ENCODE measurements around the gene FIGN. TPM values are rescaled to one million over a fixed set of nuclear protein-coding genes. Genes with fewer than 3 reads are reported as not detected.

FIGN gene
- total RNA-seq, 5 donors from 2014 or later (not counting 1 experiment from before 2014, with no cell fraction given), result 0.03 to 0.16 TPM; not detected in 3

DNA sequence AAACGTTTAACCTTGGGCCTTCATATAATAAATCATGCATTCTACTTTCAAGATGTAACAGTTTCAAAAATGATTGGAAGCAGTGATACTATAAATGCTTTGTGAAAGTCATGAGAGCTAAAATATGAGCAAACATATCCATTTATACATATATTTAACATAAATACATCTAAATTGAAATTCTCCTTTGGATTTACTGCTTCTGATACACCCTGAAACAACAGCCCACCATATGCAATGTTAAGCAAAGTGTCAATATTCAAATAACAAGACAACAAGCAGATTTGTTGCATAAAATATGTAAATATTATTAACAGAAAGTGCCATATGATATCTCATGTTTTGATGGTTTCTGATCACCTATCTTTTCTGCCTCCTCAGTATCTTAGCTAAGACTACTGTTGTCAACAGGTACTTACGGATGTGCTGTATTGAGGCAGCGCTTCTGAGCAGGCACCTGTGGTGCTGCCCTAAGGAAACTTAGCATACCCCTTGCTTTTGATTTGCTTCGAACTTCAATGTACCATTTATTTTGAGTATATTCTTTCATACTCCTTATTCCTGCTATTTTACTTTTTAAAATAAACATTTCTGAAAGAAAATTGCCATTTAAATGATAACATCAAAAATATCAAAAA is 6.1 kb downstream of the FIGN start:
- no peak for ATAC-seq (replicated peaks in 1 of 4)
- Histone ChIP-seq H3K4me1 (ENCODE audit: control insufficient read depth in 1 of 2, extremely low read depth in 1 of 2, insufficient read depth in 2 of 2, low read length in 2 of 2) (no peaks in the 10 kb centered on the region), H3K9me3 (no peaks in the 10 kb centered on the region), H3K27ac (ENCODE audit: low read length) (no peak overlapping the region), H3K27me3 (replicated peaks in 1 of 2; ENCODE audit: control insufficient read depth in 2 of 2, extremely low read depth in 1 of 2, insufficient read depth in 2 of 2, low read length in 1 of 2) (peaks cover 0 to under 1% of the 10 kb centered on the region in 2 experiments), H3K4me3 (ENCODE audit: control insufficient read depth in 1 of 2, extremely low read depth in 1 of 2, low read length in 1 of 2) (no peak overlapping the region), H3K36me3 (ENCODE audit: control insufficient read depth in 2 of 2, extremely low read depth in 1 of 2, insufficient read depth in 1 of 2, low read length in 1 of 2) (no peaks in the 10 kb centered on the region)
- Mint-ChIP-seq H3K4me3 (no peak overlapping the region), H3K27me3 (peaks cover under 1 to 10% of the 10 kb centered on the region in 2 donors), H3K4me1 (no peaks in the 10 kb centered on the region), H3K9me3 (peaks cover 0 to 5% (median 3%) of the 10 kb centered on the region in 3 donors), H3K36me3 (no peaks in the 10 kb centered on the region), H3K27ac (no peak overlapping the region)
- ChIA-PET CTCF (no interaction called here), POLR2A (no interaction called here)
- no peak for DNase-seq
- WGBS (ENCODE audit: insufficient coverage), result 83% methylated on average over 1 of the region's 4 CpGs

DNA sequence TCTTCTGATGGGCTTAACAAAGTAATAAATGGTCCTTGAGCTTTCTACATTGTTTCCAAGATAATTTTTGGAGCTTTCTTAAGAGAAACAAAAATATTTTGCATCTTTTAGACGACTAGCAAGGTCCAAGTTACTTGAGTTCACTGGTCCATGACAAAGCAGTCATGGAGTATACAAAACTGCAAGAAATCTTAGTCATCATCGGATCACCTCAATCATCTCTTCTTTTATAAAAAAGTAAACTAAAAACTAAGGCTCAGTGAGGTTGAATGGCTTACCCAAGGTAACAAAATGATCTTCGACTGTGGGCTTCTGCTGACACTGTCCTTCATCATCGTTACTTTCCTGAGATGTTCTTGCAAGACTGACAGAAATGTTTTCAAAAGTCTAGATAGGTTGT is 11.9 kb downstream of the FIGN start:
- Mint-ChIP-seq H3K4me3 (no peak overlapping the region), H3K36me3 (no peaks in the 10 kb centered on the region), H3K27me3 (no peaks in the 10 kb centered on the region), H3K27ac (no peak overlapping the region), H3K4me1 (no peaks in the 10 kb centered on the region), H3K9me3 (peaks cover 0 to 4% (median 0%) of the 10 kb centered on the region in 3 donors)
- no peak for ATAC-seq (replicated peaks in 1 of 4)
- POLR2A ChIA-PET, result no interaction called here
- H3K27ac ChIP-seq (ENCODE audit: low read length), result no peak overlapping the region
- no peaks in the 10 kb centered on the region for H3K4me1 ChIP-seq (ENCODE audit: control insufficient read depth in 1 of 2, extremely low read depth in 1 of 2, insufficient read depth in 2 of 2, low read length in 2 of 2)
- H3K36me3 ChIP-seq (ENCODE audit: control insufficient read depth in 2 of 2, extremely low read depth in 1 of 2, insufficient read depth in 1 of 2, low read length in 1 of 2), result no peaks in the 10 kb centered on the region
- CTCF ChIA-PET, result no interaction called here
- H3K4me3 ChIP-seq (ENCODE audit: control insufficient read depth in 1 of 2, extremely low read depth in 1 of 2, low read length in 1 of 2), result no peak overlapping the region
- 58% methylated on average over 2 of the region's 4 CpGs for WGBS (ENCODE audit: insufficient coverage)
- no peak for DNase-seq
- H3K27me3 ChIP-seq (replicated peaks in 1 of 2; ENCODE audit: control insufficient read depth in 2 of 2, extremely low read depth in 1 of 2, insufficient read depth in 2 of 2, low read length in 1 of 2), result no peaks in the 10 kb centered on the region
- H3K9me3 ChIP-seq, result no peaks in the 10 kb centered on the region

DNA sequence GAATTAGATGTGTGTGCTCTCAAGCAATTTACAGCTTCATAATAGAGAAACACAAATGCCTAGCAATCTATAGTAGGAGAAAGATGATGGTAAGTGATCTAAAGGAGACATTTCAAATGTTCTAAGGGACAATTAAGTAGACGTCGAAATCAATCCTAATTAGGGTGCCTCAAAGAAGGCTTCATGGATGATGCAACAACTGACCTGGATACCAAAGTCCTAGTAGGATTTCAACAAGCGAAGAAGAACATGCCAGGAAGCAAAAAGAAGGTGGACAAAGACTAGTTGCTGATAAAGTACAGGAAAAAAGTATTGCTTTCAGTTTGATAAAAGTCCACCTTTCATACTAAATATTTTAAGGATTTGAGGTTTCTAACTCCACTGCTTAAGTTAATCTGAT is 12.5 kb downstream of the FIGN start:
- no peaks in the 10 kb centered on the region for H3K36me3 ChIP-seq (ENCODE audit: control insufficient read depth in 2 of 2, extremely low read depth in 1 of 2, insufficient read depth in 1 of 2, low read length in 1 of 2)
- no peak overlapping the region for H3K27ac ChIP-seq (ENCODE audit: low read length)
- H3K27me3 Mint-ChIP-seq, result no peaks in the 10 kb centered on the region
- POLR2A ChIA-PET, result no interaction called here
- no peaks in the 10 kb centered on the region for H3K36me3 Mint-ChIP-seq
- DNase-seq, result no peak
- H3K4me3 ChIP-seq (ENCODE audit: control insufficient read depth in 1 of 2, extremely low read depth in 1 of 2, low read length in 1 of 2), result no peak overlapping the region
- no peaks in the 10 kb centered on the region for H3K9me3 ChIP-seq
- H3K27ac Mint-ChIP-seq, result no peak overlapping the region
- 100% methylated on average over 2 of the region's 3 CpGs for WGBS (ENCODE audit: insufficient coverage)
- CTCF ChIA-PET, result no interaction called here
- peaks cover 0 to 4% (median 0%) of the 10 kb centered on the region in 3 donors for H3K9me3 Mint-ChIP-seq
- no peaks in the 10 kb centered on the region for H3K4me1 Mint-ChIP-seq
- no peaks in the 10 kb centered on the region for H3K4me1 ChIP-seq (ENCODE audit: control insufficient read depth in 1 of 2, extremely low read depth in 1 of 2, insufficient read depth in 2 of 2, low read length in 2 of 2)
- H3K27me3 ChIP-seq (replicated peaks in 1 of 2; ENCODE audit: control insufficient read depth in 2 of 2, extremely low read depth in 1 of 2, insufficient read depth in 2 of 2, low read length in 1 of 2), result no peaks in the 10 kb centered on the region
- ATAC-seq (replicated peaks in 1 of 4), result no peak
- no peak overlapping the region for H3K4me3 Mint-ChIP-seq

DNA sequence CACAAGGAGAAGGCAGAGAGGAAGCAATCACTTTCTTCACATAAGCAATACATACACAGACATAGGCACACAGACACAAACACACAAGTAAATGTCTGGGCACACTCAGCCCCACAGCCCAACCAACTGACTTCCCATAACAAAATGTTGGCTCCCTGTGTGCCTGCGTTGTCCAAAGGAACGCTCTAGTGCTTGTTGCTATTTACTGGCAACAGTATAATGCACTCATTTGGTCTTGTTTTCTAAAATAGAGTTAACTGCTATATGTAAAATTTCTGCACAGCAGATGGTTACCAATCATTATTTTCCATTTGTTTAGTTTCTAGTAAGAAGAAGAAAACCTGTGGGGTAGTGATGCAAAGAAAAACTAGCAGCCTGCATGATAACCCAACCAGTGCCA is 16.5 kb downstream of the FIGN start:
- Mint-ChIP-seq H3K27ac (no peak overlapping the region), H3K4me1 (no peaks in the 10 kb centered on the region), H3K4me3 (no peak overlapping the region), H3K27me3 (no peaks in the 10 kb centered on the region), H3K9me3 (peaks cover 0 to 7% (median 0%) of the 10 kb centered on the region in 3 donors), H3K36me3 (no peaks in the 10 kb centered on the region)
- no CpG with 5 or more reads among the region's 2 CpGs for WGBS (ENCODE audit: insufficient coverage)
- DNase-seq (no peak), ATAC-seq (replicated peaks in 1 of 4) (no peak)
- Histone ChIP-seq H3K27me3 (replicated peaks in 1 of 2; ENCODE audit: control insufficient read depth in 2 of 2, extremely low read depth in 1 of 2, insufficient read depth in 2 of 2, low read length in 1 of 2) (no peaks in the 10 kb centered on the region), H3K4me3 (ENCODE audit: control insufficient read depth in 1 of 2, extremely low read depth in 1 of 2, low read length in 1 of 2) (no peak overlapping the region), H3K27ac (ENCODE audit: low read length) (no peak overlapping the region), H3K4me1 (ENCODE audit: control insufficient read depth in 1 of 2, extremely low read depth in 1 of 2, insufficient read depth in 2 of 2, low read length in 2 of 2) (no peaks in the 10 kb centered on the region), H3K9me3 (no peaks in the 10 kb centered on the region), H3K36me3 (ENCODE audit: control insufficient read depth in 2 of 2, extremely low read depth in 1 of 2, insufficient read depth in 1 of 2, low read length in 1 of 2) (no peaks in the 10 kb centered on the region)
- CTCF ChIA-PET, result no interaction called here
- POLR2A ChIA-PET, result no interaction called here

DNA sequence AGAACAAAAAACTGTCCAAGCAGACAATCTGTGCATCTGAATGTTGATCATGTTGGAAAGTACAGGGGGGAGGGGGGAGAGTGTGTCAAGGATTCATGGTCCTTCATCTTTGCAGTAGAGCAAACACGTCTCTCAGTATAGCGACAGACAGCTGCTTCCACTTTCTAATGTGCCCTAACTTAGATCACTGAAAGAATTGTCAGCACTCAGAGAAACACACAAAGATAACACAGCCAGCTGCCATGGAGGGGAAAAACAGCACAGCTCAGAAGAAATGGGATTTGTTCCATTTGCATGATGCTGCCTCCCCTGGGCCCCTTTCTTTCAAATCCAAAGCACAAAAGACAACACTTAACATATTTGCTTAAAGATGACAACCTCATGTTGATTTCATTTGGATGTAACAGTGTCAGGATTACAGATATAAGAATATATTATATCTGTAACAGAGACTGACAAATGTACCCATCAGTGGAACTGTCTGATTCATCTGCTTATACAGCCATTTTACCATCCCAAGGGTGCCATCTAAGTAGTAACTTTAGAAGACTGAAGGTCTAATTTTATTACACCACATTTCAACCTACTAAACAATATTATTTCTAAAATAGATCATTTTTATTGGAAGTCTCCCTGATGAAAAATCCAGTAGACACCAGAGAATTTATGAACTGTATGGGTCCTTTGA is 17.7 kb downstream of the FIGN start:
- Histone ChIP-seq H3K27ac (ENCODE audit: low read length) (no peak overlapping the region), H3K27me3 (replicated peaks in 1 of 2; ENCODE audit: control insufficient read depth in 2 of 2, extremely low read depth in 1 of 2, insufficient read depth in 2 of 2, low read length in 1 of 2) (no peaks in the 10 kb centered on the region), H3K4me1 (ENCODE audit: control insufficient read depth in 1 of 2, extremely low read depth in 1 of 2, insufficient read depth in 2 of 2, low read length in 2 of 2) (no peaks in the 10 kb centered on the region), H3K9me3 (no peaks in the 10 kb centered on the region), H3K4me3 (ENCODE audit: control insufficient read depth in 1 of 2, extremely low read depth in 1 of 2, low read length in 1 of 2) (no peak overlapping the region), H3K36me3 (ENCODE audit: control insufficient read depth in 2 of 2, extremely low read depth in 1 of 2, insufficient read depth in 1 of 2, low read length in 1 of 2) (no peaks in the 10 kb centered on the region)
- ATAC-seq (replicated peaks in 1 of 4) (no peak), DNase-seq (no peak)
- peaks cover 0 to 7% (median 0%) of the 10 kb centered on the region in 3 donors for H3K9me3 Mint-ChIP-seq
- H3K4me3 Mint-ChIP-seq, result no peak overlapping the region
- no peaks in the 10 kb centered on the region for H3K36me3 Mint-ChIP-seq
- ChIA-PET POLR2A (no interaction called here), CTCF (no interaction called here)
- H3K4me1 Mint-ChIP-seq, result no peaks in the 10 kb centered on the region
- H3K27ac Mint-ChIP-seq, result no peak overlapping the region
- no peaks in the 10 kb centered on the region for H3K27me3 Mint-ChIP-seq
- no CpG with 5 or more reads among the region's 2 CpGs for WGBS (ENCODE audit: insufficient coverage)

DNA sequence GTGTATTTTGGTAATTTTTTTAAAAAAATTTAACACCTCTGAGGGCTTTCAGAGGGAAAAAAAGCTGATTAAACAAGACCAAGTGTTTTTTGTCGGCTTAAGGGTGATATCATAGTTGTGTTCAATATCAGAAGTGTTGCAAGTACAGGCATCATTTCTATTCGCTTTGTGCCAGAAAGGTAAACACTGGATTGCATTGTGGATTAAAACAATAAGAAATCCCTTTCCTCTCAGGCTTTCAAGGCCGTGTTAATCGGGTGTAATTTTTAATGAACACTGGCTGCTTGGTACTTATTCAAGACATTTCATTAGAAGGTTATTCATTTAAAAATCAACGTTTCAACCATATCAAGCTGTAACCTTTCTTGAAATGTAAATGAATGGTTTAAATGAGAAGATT is 18.3 kb downstream of the FIGN start:
- POLR2A ChIA-PET, result no interaction called here
- CTCF ChIA-PET, result interaction anchor here in 1 of 2 donors (0.6 kb wide), 1 partner anchor 90 kb away, joined by 4 read pairs; no protein-coding TSS in a partner anchor
- no peak overlapping the region for H3K4me3 ChIP-seq (ENCODE audit: control insufficient read depth in 1 of 2, extremely low read depth in 1 of 2, low read length in 1 of 2)
- no CpG with 5 or more reads among the region's 5 CpGs for WGBS (ENCODE audit: insufficient coverage)
- H3K9me3 ChIP-seq, result no peaks in the 10 kb centered on the region
- no peaks in the 10 kb centered on the region for H3K27me3 ChIP-seq (replicated peaks in 1 of 2; ENCODE audit: control insufficient read depth in 2 of 2, extremely low read depth in 1 of 2, insufficient read depth in 2 of 2, low read length in 1 of 2)
- Mint-ChIP-seq H3K27me3 (no peaks in the 10 kb centered on the region), H3K4me3 (no peak overlapping the region), H3K27ac (no peak overlapping the region), H3K4me1 (no peaks in the 10 kb centered on the region), H3K9me3 (peaks cover 0 to 7% (median 0%) of the 10 kb centered on the region in 3 donors), H3K36me3 (no peaks in the 10 kb centered on the region)
- no peaks in the 10 kb centered on the region for H3K36me3 ChIP-seq (ENCODE audit: control insufficient read depth in 2 of 2, extremely low read depth in 1 of 2, insufficient read depth in 1 of 2, low read length in 1 of 2)
- DNase-seq (no peak), ATAC-seq (replicated peaks in 1 of 4) (no peak)
- no peaks in the 10 kb centered on the region for H3K4me1 ChIP-seq (ENCODE audit: control insufficient read depth in 1 of 2, extremely low read depth in 1 of 2, insufficient read depth in 2 of 2, low read length in 2 of 2)
- no peak overlapping the region for H3K27ac ChIP-seq (ENCODE audit: low read length)
